Psoas muscle (tissue), 8 donors: ENCODE measurements around the gene HYKK. TPM values are rescaled to one million over a fixed set of nuclear protein-coding genes. Genes with fewer than 3 reads are reported as not detected.

Experiments
- ATAC-seq, 4 donors: fragments of 200-7000 bp; cut with Tn5 transposase; one replicate each; pipeline ENCODE4 v1.9.1; 2020; ENCODE audit warnings: moderate library complexity in 3 of 4, mild to moderate bottlenecking in 2 of 4
- DNase-seq, 2 donors: peaks; one replicate each; pipeline ENCODE4 v3.0.0-alpha.2; 2020
- H3K27ac ChIP-seq: fragments of 200-600 bp; one replicate; pipeline ENCODE4 v1.8.0; 2022
- H3K27me3 ChIP-seq, 3 donors: fragments of 200-600 bp in 1 of 3; one replicate each; pipeline versions ENCODE4 v1.6.1 to v1.8.0; 2013 to 2022; ENCODE audit warnings: low read length in 2 of 3, mild to moderate bottlenecking in 2 of 3, moderate library complexity in 1 of 3; ENCODE audit not compliant: insufficient read depth in 3 of 3
- H3K36me3 ChIP-seq, 2 donors: fragments of 200-600 bp in 1 of 2; one replicate each; pipeline versions ENCODE4 v1.6.1 to v1.8.0; 2013 to 2022; ENCODE audit warnings: low read depth in 1 of 2, mild to moderate bottlenecking in 1 of 2, moderate library complexity in 1 of 2; ENCODE audit not compliant: insufficient read depth in 1 of 2
- H3K4me1 ChIP-seq: fragments of 200-600 bp; one replicate; pipeline ENCODE4 v1.8.0; 2022
- H3K4me3 ChIP-seq: fragments of 200-600 bp; one replicate; pipeline ENCODE4 v1.8.0; 2022; ENCODE audit warnings: mild to moderate bottlenecking
- H3K9me3 ChIP-seq: fragments of 200-600 bp; one replicate; pipeline ENCODE4 v1.8.0; 2022
- WGBS, 3 donors: extraction: QIAGEN DNeasy Blood & Tissue Kit; methylation state at CpG; one replicate each; pipeline versions ENCODE4 v1.1.6 to v1.1.7; 2013; 5-methylcytosine and 5-hydroxymethylcytosine counted together
- intact Hi-C, 2 donors: fragments of 100-400 bp; cut with DNase I; formaldehyde crosslinking; loops; one replicate each; pipeline versions ENCODE4 v1.11.0 to v1.14.2; 2022
- polyA plus RNA-seq, 3 donors: library from polyadenylated mRNA; stranded (reverse); fragments of 200-250 nt; gene quantifications; one replicate each; pipeline ENCODE4 v1.2.3, GENCODE V29; 2013
- total RNA-seq, 4 donors: library from RNA; stranded (reverse); fragmentation: NEBNext Ultra II Directional in 2 of 4; extraction: Animal tissue kit (Norgen Biotek cat#: 25700) in 2 of 4; gene quantifications; one replicate each; pipeline versions ENCODE4 v1.2.1 to v1.2.4, GENCODE V29; 2021 to 2023
- TF ChIP-seq, protein P1 (sequence below): fragments of 200-600 bp; IDR thresholded peaks from one replicate; pipeline ENCODE4 v1.8.0; 2022; ENCODE audit warnings: antibody characterized with exemption
- donor health status: healthy with polysubstance abuse.
- donor health status: DM: no; HTN: no; CAD: no; lungs with moderate emphysema.
- donor health status: Bipolar disorder and iron deficiency.
- donor health status: healthy.
- donor health status: DM: yes; HTN: yes; CAD: no.
- donor health status: DM: no; HTN: no; CAD: no.
- donor health status: DM: no; HTN: no; CAD: no.
- donor health status: DM: yes; HTN: yes; CAD: no.

HYKK gene
- total and polyA plus RNA-seq, 7 donors: 1.1 to 10.9 (median 3.4) TPM

DNA sequence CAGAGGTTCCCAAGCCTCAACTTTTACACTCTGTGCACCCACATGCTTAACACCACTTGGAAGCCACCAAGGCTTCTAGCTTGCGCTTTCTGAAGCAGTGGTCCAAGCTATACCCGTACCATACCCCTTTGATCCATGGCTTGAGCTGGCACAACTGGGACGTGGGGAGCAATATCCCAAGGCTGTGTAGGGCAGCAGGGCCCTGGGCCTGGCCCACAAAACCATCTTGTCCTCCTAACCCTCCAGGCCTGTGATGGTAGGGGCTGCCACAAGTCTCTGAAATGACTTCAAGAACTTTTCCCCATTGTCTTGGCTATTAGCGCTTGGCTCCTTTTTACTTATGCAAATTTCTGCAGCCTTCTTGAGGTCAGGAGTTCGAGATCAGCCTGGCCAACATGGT, 16.9 kb downstream of the HYKK start:
- H3K4me1 ChIP-seq: no peaks in the 10 kb centered on the region
- TF ChIP-seq, protein P1, sequence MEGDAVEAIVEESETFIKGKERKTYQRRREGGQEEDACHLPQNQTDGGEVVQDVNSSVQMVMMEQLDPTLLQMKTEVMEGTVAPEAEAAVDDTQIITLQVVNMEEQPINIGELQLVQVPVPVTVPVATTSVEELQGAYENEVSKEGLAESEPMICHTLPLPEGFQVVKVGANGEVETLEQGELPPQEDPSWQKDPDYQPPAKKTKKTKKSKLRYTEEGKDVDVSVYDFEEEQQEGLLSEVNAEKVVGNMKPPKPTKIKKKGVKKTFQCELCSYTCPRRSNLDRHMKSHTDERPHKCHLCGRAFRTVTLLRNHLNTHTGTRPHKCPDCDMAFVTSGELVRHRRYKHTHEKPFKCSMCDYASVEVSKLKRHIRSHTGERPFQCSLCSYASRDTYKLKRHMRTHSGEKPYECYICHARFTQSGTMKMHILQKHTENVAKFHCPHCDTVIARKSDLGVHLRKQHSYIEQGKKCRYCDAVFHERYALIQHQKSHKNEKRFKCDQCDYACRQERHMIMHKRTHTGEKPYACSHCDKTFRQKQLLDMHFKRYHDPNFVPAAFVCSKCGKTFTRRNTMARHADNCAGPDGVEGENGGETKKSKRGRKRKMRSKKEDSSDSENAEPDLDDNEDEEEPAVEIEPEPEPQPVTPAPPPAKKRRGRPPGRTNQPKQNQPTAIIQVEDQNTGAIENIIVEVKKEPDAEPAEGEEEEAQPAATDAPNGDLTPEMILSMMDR: no peak
- no peaks in the 10 kb centered on the region for H3K27me3 ChIP-seq
- H3K4me3 ChIP-seq: no peak overlapping the region
- no peak overlapping the region for H3K27ac ChIP-seq
- DNase-seq: no peak
- no peaks in the 10 kb centered on the region for H3K9me3 ChIP-seq
- intact Hi-C loops: no loop called here
- no peak for ATAC-seq
- 91 to 94% (median 93%) methylated on average over 5 of the region's 5 CpGs for WGBS, 3 donors
- H3K36me3 ChIP-seq: peaks cover 0 to 18% of the 10 kb centered on the region in 2 donors

DNA sequence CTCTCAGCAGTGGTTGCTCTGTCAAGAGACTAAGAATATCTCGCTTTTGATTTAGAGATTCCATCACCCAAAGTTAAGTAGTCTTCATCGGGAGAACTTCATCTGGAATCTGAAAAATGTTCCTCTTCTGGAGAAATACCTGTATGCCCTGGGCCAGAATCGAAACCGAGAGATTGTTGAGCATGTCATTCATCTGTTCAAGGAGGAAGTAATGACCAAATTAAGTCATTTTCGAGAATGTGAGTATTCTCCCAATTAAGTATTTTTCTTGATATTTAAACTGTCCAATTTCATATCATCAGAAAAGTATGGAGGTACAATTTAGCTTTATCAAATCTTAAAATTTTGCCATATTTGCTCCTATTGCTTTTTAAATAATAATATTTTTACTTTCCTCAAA, 19.9 kb downstream of the HYKK start:
- TF ChIP-seq, protein P1: no peak
- H3K9me3 ChIP-seq: no peaks in the 10 kb centered on the region
- no peaks in the 10 kb centered on the region for H3K27me3 ChIP-seq
- intact Hi-C loops: no loop called here
- 87 to 93% (median 90%) methylated on average over 5 of the region's 5 CpGs for WGBS, 3 donors
- H3K4me3 ChIP-seq: no peak overlapping the region
- no peak overlapping the region for H3K27ac ChIP-seq
- no peaks in the 10 kb centered on the region for H3K4me1 ChIP-seq
- peaks cover 0 to 10% of the 10 kb centered on the region in 2 donors for H3K36me3 ChIP-seq
- ATAC-seq: no peak
- DNase-seq: no peak

DNA sequence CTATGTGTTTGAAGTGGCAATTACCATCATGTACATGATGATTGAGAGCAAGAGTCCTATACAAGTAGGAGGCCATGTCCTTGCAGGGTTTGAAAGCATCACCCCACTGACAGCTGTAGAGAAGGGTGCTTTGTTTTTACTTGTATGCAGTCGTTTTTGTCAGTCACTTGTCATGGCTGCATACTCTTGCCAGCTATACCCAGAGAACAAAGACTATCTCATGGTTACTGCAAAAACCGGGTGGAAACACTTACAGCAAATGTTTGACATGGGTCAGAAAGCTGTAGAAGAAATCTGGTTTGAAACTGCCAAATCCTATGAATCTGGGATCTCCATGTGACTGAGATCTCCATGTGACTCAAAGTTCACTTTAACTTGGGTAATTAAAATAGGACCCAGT, 26.0 kb downstream of the HYKK start:
- intact Hi-C loops: no loop called here
- no peak for ATAC-seq
- no peak for DNase-seq

GRCh38 chr15:78536134-78536533, 28.8 kb downstream of the HYKK start:
- no peaks in the 10 kb centered on the region for H3K9me3 ChIP-seq
- 92 to 98% (median 92%) methylated on average over 1 of the region's 1 CpG for WGBS, 3 donors
- no peaks in the 10 kb centered on the region for H3K4me1 ChIP-seq
- H3K36me3 ChIP-seq: peaks cover 0 to 6% of the 10 kb centered on the region in 2 donors
- no peak for DNase-seq
- intact Hi-C loops: no loop called here
- TF ChIP-seq, protein P1: no peak
- no peaks in the 10 kb centered on the region for H3K27me3 ChIP-seq
- H3K4me3 ChIP-seq: no peak overlapping the region
- no peak overlapping the region for H3K27ac ChIP-seq
- no peak for ATAC-seq

More for the DNA sequence above, 26.0 kb downstream of the HYKK start:
- 43 to 59% (median 51%) methylated on average over 2 of the region's 2 CpGs for WGBS, 3 donors
- Histone ChIP-seq H3K27me3 (no peaks in the 10 kb centered on the region), H3K4me3 (no peak overlapping the region), H3K4me1 (no peaks in the 10 kb centered on the region), H3K27ac (no peak overlapping the region), H3K36me3 (peaks cover 0 to 12% of the 10 kb centered on the region in 2 donors), H3K9me3 (no peaks in the 10 kb centered on the region)
- TF ChIP-seq, protein P1: no peak

GRCh38 chr15:78537266-78537905, 30.0 kb downstream of the HYKK start:
- 58 to 71% (median 66%) methylated on average over 5 of the region's 5 CpGs for WGBS, 3 donors
- H3K27ac ChIP-seq: no peak overlapping the region

More at GRCh38 chr15:78537266-78537905, 30.0 kb downstream of the HYKK start:
- Histone ChIP-seq H3K4me3 (no peak overlapping the region), H3K27me3 (no peaks in the 10 kb centered on the region), H3K9me3 (no peaks in the 10 kb centered on the region), H3K4me1 (peaks cover 8% of the 10 kb centered on the region), H3K36me3 (peaks cover 2 to 13% of the 10 kb centered on the region in 2 donors)
- ATAC-seq: no peak
- no peak for DNase-seq
- TF ChIP-seq, protein P1: no peak
- intact Hi-C loops: no loop called here
